ENCODE measurements around the gene LOXHD1. TPM values are rescaled to one million over a fixed set of nuclear protein-coding genes. Genes with fewer than 3 reads are reported as not detected.
A peak's percentile ranks its signal among the peaks of the same experiment; 100 is the strongest.

The LOXHD1 gene
- total RNA-seq, 1 experiment from 2014 or later: not detected

- peak; percentile 86 for DNase-seq (ENCODE audit: low read depth)
These were observed 26.9 kb downstream of the LOXHD1 start for GRCh38 chr18:46630160-46630559.

- DNase-seq (ENCODE audit: low read depth): no peak
These were observed 27.7 kb downstream of the LOXHD1 start for GRCh38 chr18:46629361-46629760.

DNA sequence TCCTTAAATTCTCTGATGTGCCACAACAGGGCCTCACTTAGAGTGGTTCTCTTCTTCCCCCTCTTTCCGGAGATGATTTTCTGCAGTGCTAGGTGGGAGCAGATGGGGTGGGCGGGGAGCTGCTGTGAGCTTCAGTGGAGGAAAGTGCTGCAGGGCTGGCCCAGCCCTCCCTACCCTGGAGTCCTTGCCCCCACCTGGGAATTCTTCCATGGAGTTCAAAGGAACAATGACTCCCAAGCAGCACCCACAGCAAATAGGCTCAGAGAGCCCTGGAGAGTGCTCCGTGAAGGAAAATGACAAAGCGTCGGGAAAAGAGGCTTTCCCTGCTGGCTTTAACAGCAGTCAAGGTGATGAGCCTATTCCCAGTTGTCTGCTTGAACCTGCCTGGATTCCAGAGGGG lies 28.8 kb downstream of the LOXHD1 start:
- DNase-seq (ENCODE audit: low read depth): no peak

DNA sequence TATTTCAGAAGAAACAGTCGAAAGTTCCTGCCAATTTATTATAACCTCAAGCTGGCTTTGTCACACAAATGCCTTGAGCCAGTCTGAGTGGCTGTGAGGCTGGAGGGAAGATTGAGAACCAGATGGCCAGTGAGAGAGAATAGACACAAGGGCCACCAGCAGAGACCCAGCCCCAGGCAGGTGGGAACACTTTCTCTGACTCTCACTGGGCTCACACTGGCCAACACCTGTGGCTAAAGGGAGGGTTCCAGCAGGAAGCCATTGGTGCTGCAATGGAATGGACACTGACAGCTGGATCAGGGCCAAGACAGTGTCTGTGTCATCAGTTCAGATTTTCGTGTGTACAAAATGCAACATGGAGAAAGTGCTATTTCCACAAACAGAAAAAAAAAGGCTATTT lies 29.9 kb downstream of the LOXHD1 start:
- DNase-seq (ENCODE audit: low read depth): no peak

GRCh38 chr18:46625069-46625468 lies 32.0 kb downstream of the LOXHD1 start:
- DNase-seq (ENCODE audit: low read depth): no peak

- DNase-seq (ENCODE audit: low read depth): no peak
These were observed 32.9 kb downstream of the LOXHD1 start for GRCh38 chr18:46624127-46624526.

- peak; percentile 18 for DNase-seq (ENCODE audit: low read depth)
These were observed 33.5 kb downstream of the LOXHD1 start for GRCh38 chr18:46623541-46623940.

- DNase-seq (ENCODE audit: low read depth): no peak
These were observed 34.0 kb downstream of the LOXHD1 start for GRCh38 chr18:46622999-46623398.

DNA sequence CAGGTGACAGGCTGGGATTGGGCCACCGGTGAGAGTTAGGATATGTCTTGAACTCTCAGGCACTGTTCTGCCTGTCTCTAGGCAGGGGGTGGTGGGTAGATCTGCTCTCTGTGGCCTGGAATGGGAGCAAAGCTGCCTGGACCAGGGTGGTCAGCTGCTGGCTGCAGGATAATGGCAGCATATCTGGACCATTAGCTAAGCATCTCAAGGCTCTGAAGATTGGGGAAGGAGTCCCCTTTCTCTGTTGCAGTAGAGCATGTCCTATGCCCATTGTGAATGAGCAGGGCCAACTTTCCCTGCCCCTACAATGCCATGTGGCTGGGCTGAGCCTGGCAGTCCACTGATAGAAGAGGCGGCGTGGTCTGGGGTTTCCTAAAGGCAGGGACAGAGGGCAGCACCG lies 34.6 kb downstream of the LOXHD1 start:
- DNase-seq (ENCODE audit: low read depth): no peak

GRCh38 chr18:46621871-46622270 lies 35.1 kb downstream of the LOXHD1 start:
- DNase-seq (ENCODE audit: low read depth): no peak

DNA sequence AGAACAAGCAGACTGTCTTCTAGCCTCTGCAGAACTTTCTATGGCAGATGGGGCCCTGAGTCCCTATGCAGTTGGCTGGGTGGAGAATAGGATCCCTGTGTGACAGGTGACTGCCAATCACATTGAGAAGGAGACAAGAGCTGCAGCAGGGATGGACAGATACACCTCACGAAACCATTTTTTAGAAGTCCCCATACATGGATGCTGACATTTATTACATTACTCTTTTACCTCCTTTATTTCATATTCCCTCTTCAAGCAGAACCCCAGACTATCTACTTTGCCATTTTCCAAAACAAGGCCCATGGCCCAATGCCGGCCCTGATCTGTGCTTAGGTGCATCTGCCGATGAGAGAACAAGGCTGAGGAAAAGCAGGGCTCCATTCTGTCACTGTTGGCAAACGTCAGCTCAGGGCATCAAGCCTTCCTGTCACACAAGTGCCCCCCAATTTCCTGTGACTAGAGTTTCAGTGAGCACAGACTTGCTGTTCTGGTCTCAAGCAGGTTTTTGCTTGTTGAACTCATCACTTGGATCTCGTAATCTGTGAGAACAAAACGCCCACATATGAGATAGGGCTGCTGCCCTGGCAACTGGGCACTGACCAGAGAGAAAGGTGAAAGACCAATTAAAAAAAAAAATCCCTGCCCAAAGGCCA lies 35.8 kb downstream of the LOXHD1 start:
- no peak for DNase-seq (ENCODE audit: low read depth)

- no peak for DNase-seq (ENCODE audit: low read depth)
These were observed 37.5 kb downstream of the LOXHD1 start for GRCh38 chr18:46619559-46619958.

GRCh38 chr18:46615720-46616119 lies 41.3 kb downstream of the LOXHD1 start:
- no peak for DNase-seq (ENCODE audit: low read depth)

DNA sequence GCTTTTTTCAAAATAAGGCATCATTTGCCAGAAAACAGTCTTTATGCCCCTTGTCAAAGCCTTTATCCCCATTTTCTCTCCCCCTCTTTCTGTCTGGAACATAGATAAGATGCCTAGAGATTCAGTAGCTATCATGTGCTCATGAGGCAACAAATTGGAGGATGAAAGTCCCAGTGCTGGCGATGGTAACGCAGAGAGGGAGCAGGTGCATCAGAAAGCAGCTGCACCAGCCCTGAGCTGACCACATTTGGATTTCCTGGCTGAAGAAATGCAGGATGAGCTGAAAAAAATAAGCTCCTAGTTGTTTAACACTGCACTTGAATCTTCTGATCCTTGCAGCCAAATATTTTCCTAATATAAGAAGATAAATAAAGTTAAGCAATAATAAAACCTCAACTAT lies 48.0 kb downstream of the LOXHD1 start:
- DNase-seq (ENCODE audit: low read depth): no peak

- DNase-seq (ENCODE audit: low read depth): no peak
These were observed 49.1 kb downstream of the LOXHD1 start for GRCh38 chr18:46607926-46608325.

DNA sequence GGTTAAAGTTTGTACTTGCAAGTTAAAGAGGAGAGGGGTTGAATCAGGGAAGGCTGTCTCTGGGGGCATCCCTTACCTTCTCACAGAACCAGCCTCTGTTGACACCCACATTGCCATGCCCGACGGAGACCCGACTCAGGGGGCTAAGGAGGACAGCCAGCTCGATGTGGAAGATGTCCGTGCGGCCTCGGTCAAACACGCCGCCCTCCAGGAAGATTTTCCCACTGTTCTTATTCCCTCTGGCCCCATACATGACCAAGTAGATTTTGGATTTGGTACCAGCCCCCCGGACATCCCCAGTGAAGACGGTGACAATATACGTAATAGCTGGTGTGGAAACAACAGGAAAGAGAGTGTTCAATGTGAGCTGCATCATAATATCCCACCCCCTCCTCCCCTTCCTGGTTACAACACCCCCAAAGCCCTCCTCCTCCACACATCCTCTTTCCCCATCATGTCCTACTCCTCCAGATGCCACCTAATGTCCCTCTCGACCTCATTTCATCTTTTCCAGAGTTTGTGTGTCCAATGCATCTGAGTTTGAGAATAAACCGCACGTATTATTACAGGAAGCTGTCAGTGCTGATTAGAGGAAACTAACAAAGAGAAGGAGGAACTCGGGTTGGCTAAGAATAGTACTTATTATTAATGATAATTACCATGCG lies 55.7 kb downstream of the LOXHD1 start:
- no peak for DNase-seq (ENCODE audit: low read depth)

- DNase-seq (ENCODE audit: low read depth): peak; percentile 8
These were observed 60.9 kb downstream of the LOXHD1 start for GRCh38 chr18:46596119-46596518.

GRCh38 chr18:46591783-46592391 lies 65.1 kb downstream of the LOXHD1 start:
- DNase-seq (ENCODE audit: low read depth): no peak

DNA sequence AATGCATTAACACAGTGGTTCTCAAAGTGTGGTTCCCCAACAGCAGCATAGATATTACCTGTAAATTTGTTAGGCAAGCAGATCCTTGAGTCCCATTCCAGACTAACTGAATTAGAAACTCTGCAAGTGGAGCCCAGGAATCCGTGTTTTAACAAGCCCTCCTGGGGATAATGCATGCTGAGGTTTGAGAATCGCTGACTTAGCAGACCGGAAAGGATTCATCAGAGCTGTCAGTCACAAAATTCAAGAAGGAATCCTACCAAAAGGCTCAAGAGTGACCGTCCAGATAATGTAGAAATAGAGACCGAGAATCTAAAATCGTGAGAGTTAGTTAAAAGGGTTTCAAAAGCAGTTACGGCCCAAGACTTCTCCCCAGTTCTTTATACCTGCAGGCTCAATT lies 66.9 kb downstream of the LOXHD1 start:
- DNase-seq (ENCODE audit: low read depth): no peak

- no peak for DNase-seq (ENCODE audit: low read depth)
These were observed 67.9 kb downstream of the LOXHD1 start for GRCh38 chr18:46588971-46589660.

DNA sequence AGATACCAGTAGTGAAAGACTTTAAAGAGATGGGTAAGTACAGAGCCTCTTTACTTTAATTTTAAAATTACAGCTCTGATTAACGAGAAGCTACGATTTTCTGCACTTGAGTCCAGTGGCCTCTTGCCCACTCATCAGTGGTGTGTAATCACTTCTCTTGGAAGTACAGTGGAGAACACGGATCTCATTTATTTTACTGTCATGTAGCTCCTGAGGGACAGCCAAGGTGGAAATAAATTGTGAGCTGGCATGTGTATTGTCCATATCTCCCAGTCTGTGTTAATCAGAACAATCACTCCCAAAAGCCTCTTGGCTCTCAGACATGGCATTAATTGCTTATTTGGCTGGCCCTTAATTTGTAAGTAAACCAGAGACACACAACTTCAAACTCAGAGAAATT lies 69.4 kb downstream of the LOXHD1 start:
- DNase-seq (ENCODE audit: low read depth): no peak

DNA sequence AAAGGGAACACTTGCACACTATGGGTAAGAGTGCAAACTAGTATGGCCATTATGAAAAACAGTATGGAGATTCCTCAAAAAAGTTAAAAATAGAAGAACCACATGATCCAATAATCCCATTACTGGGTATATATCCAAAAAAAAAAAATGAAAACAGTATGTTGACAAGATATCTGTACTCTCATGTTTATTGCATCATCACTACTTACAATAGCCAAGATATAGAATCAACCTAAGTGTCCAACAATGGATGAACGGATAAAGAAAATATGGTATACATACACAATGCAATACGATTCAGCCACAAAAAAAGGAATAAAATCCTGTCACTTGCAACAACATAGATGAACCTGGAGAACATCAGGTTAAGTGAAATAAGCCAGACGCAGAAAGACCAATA lies 73.3 kb downstream of the LOXHD1 start:
- DNase-seq (ENCODE audit: low read depth): no peak

Measured in HT1080 (cell line).